ENCODE results near the gene CREB3L2.

The CREB3L2 gene

DNA sequence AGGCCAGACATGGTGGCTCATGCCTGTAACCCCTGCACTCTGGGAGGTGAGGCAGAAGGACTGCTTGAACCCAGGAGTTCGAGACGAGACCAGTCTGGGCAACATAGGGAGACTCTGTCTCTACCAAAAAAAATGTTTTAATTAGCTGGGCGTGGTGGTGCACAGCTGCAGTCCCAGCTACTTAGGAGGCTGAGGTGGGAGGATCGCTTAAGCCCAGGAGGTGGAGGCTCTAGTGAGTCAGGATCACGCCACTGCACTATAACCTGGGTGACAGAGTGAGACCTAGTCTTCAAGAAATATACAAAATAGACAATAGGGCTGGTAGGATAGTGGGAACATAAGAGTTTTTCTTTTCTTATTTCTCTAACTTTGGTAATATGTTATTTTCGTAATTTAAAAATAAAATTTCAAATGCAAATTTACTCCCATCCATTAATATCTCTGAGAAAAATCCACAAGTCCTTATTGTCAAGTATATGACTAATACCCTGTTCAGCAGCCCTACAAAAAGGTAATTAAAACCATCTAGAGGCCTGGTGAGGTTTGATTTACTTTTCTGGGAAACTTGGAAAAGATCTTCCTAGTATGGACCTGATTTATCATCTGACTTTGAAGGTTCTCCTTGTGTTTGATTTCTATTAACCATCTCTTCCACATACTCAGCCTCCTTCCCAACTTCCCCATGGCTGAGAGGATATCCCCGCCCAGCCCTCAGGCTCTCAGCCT is 50.0 kb downstream of the CREB3L2 start:
- DNase-seq (ENCODE audit: low read depth in 3 of 3) = no peak

DNA sequence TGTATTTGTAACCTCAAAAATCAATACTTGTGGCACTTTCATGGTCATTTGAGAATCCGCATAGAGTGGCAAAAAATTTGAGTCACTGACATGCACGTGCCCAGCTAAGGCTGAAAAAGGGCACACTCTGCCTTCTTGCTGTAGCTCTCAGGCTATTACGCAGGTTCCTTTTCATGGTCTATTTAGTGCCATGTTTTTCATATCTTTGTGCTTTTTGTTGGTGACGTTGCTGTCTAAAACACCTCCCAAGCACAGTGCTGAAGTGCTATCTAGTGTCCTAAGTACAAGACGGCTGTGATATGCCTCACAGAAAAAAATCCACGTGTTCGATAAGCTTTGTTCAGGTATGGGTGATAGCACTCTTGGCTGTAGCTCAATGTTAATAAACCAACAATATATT is 50.9 kb downstream of the CREB3L2 start:
- DNase-seq (ENCODE audit: low read depth in 3 of 3) = no peak

DNA sequence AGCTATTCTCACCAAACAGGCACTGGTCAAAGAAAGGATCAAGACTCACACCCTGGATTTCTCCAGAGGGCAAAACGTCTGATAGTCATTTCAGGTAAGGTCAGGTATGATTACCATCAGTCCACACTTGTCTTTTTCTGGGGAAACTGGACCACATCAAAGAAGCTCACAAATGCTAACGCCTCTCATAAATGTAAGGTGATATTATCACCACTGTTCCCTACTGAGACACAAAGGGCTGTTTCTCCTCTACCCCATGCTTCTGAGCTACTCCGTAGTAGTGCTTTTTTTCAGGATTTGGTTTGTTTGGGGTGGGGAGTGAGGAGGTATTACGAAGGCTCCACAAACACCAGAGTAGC is 51.6 kb downstream of the CREB3L2 start:
- DNase-seq (ENCODE audit: low read depth in 3 of 3) = no peak

DNA sequence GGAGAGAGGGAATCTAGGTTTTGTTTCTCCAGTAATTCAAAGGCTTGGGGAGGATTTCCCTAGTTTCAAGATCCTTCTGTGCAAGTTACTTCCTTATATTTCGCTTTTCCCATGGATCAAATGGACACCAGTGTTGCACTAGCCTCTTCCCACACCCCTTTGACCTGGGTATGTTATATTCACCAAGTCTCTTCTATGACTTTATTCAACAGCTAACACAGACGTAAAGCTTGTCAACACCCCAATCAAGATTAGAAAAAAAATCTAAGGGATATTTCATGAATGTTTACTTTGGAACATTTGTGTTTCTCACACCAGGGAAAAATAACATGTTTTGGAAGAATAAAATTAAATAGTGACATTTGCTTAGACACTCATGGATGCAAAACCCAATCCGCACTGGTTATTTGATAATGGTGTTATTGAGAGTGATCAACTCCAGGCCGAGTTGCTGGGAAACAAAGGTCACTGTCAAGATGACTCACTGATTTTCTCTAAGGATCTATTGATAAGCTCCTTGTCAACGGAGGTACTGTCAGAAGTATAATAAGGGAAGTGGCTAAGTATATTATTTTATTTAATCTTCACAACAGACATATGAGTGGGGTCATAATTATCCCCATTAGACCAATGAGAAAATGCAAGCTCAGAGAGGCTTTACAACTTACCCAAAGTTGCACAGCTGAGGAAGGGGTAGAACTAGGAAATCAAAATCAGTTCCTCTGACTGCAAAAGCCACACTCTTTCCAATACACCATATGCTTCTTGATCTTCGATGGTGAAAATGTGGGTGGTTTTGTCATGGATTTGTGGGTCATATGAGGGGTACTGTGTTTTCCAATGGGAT is 52.2 kb downstream of the CREB3L2 start:
- DNase-seq (ENCODE audit: low read depth in 3 of 3) = no peak

DNA sequence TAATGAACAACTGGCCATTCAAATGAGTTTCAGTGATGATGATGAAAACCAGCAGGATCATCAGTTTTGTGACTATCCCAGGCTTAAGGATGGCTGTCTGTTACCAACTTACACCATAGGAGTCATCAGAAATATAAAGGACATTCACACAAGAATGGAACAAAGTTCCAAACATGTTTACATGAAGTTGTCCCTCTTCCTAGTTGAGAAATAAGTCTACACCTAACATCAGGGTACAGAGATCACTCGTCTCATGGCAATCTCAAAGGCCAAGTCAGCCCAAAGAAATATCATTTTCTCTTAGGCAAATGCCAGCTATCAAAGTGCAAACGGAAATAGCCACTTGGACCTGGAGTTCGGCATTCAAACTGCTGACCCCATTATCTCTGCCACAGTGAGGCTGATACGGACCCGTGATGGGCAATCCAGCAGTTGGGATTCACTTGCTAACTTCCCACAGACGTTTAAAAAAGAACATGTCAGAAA is 53.0 kb downstream of the CREB3L2 start:
- no peak for DNase-seq (ENCODE audit: low read depth in 3 of 3)

DNA sequence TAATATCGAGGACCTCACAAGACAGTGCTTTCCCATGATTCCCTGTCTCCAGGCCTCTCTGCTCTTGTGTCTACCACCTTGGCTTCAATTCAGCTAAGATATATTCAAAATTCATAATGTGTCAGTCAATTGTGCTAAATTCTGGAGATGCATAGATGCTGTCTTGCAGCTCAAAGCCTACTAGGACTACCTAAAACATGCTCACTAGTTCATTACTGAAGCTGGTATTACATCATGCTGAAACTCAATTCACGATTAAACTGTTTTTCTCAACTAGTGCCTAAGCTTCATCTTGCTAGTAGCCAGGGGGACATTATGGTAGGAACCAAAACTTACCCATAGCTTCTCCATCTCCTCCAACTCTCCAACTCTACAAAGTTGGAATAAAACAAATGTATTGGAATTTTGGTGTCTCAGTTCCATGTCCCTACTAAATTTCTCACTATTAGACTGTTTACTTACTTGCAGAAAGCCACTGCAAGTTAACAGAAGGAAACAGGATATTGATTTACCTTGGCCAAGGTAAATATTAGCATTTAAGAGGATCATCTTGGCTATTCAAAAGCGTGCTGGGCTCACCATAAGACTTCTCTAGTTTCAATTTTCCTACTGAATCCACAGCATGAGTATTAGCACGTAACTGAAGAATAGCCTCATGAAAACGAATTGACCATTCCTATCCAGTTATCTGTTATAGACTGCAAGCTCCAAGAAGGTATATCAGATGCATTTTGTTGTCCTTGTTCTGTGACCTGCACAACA is 53.6 kb downstream of the CREB3L2 start:
- DNase-seq (ENCODE audit: low read depth in 3 of 3) = no peak

DNA sequence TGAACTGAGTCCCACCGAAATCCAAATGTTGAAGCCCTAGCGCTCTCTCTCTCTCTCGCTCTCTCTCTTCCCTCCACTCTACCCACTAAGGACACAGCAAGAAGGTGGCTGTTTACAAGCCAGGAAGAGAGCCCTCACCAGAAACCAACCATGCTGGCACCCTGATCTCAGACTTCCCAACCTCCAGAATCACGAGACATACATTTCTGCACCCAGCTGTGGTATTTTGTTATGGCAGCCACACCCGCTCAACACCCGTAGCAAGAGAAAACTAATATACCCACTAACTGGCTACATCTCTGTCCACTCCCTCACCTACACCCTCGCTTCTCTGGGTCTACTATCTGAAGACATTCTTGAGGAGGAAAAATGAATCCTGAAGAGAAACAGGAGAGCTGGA is 54.8 kb downstream of the CREB3L2 start:
- no peak for DNase-seq (ENCODE audit: low read depth in 3 of 3)

DNA sequence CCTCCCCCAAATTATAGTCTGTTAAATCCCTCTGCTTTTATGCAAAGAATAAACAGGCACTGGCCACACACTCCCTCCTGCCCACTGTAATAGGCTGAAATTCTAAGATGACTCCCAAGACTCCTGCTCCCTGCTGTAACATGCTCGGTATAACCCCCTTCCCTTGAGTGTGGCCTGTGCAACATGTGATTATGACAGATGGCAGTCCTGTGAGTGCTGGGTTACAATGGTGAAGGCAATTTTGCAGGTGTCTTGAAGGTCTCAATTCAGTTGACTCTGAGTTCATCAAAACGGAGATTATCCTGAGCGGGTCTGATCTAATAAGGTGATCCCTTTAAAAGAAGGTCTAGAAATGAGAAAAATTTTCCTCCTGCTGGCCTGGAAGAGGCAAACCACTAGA is 55.9 kb downstream of the CREB3L2 start:
- no peak for DNase-seq (ENCODE audit: low read depth in 3 of 3)

DNA sequence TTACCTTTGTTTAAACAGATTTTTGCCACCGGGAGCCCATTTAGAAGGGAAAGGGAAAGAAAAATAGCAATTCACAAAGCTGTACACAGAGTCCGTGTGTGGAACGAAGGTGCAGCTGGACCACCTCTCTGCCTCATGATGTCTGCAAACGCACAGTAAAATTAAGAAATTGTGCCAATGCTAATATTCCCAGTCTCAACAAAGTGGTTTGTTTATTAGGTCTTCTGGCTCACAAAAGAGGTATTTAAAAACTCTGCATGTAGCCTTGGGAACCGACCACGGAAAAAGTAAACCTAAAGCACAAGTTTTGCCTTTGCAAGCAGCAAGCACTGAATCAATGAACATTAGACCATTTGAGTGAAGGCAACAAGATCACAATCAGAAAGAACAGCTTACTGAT is 57.7 kb downstream of the CREB3L2 start:
- DNase-seq (ENCODE audit: low read depth in 3 of 3) = no peak

DNA sequence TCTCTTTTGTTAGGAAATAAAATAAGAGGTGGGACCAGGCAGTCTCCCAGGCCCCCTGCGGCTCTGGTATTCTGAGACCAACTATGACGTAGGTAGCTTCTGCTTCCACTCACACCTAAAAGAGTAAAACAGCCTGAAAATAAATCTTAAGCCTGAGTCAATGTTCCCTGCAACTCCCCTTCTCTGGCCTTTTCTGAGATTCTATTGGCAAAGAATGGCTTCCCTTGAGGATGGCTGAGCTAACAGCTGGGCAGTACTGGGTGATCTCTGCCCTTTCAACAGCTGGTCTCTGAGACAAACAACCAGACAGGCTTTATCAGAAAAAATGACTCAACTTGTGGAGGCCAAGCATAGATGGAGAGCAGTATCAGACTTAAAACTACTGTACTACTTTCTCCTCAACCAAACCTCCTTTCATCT is 58.7 kb downstream of the CREB3L2 start:
- DNase-seq (ENCODE audit: low read depth in 3 of 3) = no peak

DNA sequence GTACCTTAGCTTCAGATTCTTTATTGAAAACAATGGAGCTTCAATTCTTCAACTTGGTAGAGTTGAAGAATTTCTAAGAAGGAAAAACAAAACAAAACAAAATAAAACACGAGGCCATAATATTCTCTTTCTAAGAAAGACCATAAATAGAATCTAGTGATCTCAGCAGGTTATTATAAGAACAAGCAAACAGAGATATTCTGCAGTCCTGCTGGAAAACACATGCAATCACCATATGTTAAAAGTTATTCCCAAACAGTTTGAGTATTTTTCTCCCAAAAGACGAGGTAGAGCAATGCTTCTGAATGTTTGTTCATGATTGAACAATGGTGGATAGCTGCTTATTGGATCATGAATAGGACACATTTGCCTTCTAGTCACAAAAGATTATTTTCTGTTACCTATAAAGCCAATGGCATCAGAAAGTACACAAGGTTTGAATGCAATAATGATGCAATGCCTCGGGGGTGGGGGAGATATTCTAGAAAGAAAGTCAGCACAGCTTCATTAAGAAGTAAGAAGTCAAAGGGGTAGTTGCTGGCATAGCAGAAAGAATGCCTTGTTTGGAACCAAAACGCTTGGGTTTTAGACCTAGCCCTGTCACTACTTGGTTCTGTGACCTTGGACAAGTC is 59.3 kb downstream of the CREB3L2 start:
- no peak for DNase-seq (ENCODE audit: low read depth in 3 of 3)

DNA sequence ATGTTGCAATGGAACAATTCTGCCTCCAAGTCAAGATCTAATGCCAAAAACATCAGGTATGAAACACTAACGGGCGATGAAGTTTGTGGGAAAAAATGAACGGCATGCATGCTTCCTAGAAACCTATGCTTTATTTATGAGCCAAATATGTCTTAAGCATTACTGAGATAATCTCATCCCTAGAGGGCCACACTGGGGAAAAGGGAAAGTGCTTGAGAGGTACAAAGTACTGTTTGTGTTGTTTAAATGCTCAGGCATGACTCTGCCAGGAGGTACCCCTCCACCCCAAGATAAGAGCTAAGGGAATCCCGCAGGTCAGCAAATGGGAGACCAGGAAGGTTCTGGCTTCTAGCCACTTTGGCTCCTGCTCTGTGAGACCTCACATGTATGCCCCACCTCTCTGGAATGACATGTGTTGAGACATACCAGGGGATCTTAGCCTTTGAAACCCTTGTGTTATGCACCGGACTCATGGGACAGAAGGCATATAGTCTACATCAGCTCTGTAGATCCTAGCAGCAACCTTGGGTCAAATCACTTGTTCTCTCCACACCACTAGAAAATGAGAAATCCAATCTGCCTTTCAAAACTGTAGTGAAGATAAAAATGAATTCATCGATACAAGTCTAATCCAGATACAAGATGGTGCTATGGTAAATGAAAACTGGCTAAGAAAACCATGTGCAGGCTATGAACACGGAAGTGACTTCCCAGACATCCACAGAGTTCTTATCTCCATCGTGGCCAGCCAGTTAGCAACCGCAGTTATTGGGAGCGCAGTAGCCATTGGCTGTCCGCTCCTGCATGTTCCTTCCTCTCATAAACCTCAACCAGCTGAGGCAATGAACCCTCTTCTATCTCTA is 61.0 kb downstream of the CREB3L2 start:
- no peak for DNase-seq (ENCODE audit: low read depth in 3 of 3)

DNA sequence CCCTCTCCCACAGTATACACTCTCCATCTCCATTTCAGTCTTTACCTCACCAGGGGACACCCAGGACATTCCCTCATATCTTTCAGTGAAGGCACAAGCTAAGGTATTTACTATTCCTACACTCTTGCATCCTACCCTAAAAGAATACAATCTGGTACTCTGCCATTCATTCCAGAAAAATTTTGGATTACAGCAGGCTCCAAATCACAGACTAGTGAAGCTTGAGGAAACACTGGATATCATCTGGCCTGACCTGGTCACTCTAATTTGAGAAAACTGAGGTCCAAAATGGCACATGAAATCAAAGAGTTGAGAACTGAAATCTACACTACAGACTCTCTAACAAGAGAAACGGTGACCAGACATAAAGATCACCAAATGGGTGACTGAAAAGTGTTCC is 61.7 kb downstream of the CREB3L2 start:
- no peak for DNase-seq (ENCODE audit: low read depth in 3 of 3)

DNA sequence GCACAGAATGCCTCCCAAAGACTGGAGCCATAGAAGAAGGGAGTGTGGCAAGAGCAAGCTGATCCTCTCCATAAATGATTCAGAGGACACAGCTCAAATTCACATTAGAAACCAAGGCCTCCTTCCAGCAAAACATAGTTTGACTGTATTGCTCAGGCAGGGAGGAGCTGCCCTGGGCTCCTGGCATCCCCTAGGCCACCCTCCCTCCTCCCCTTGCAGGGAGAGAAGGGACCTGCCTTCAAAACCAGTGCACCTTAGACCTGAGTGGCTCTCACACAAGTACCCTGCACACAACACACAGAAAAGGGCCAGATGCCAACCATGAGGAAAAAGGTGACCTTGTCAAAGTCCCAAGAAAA is 64.7 kb downstream of the CREB3L2 start:
- no peak for DNase-seq (ENCODE audit: low read depth in 3 of 3)

DNA sequence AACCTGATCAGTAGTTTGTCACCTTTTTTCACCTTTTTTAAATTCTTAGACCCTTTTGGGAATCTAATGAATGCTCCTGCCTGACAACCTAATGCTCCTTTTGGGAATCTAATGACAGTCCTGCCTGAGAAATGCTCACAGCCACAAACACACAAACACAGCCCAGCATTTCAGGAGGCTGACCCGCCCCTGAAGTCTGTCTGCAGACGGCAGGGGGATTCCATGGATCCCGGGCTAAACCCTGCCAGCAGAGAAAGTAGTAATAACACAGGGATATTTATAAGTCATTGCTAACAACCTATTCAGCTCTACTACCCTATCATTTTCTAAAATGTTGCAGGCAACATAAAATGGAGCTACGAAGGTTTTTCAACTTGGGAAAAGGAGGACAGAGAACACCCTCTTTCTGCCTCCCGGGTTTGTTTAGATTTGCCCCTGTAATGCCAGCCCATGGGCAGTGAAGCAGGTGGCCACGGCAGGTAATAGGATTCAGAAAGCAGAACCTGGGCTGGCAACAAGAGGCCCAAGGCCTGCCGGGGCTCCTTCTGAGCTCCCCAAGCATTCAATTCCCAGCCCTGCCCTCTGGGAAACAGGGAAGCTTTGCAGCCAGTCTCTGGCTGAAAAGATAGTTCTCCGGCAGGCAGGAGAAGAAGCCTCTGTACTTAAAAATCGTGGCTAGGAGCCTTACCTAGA is 65.2 kb downstream of the CREB3L2 start:
- no peak for DNase-seq (ENCODE audit: low read depth in 3 of 3)

DNA sequence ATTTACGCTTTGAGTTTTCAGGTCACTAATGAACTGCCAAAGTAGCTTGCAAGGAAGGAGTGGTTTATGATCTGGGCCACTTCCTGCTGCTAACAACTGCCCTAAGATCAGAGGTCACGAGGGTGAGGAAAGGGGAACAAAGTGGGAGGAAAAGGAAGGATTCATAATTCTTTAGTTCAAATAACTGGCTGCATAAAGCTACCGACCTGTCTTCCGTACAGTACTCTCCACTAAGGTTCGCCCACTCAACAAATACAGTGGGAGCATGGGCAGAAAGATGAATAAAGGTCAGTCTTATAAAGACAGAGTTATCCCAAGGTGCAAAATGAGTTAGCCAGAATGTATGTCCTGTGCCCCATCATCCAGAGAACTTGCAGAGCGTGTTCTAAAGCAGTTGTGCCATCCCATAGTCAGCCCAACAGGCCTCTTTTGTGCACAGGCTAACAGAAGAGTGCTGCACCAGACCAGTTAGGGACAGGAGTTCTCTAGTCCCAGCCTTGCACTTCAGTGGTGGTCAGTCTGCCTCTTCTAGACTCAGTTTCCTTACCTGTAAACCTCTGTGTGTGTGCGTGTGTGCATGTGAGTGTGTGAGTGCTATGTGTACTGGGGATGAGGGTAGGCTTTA is 65.9 kb downstream of the CREB3L2 start:
- DNase-seq (ENCODE audit: low read depth in 3 of 3) = no peak

DNA sequence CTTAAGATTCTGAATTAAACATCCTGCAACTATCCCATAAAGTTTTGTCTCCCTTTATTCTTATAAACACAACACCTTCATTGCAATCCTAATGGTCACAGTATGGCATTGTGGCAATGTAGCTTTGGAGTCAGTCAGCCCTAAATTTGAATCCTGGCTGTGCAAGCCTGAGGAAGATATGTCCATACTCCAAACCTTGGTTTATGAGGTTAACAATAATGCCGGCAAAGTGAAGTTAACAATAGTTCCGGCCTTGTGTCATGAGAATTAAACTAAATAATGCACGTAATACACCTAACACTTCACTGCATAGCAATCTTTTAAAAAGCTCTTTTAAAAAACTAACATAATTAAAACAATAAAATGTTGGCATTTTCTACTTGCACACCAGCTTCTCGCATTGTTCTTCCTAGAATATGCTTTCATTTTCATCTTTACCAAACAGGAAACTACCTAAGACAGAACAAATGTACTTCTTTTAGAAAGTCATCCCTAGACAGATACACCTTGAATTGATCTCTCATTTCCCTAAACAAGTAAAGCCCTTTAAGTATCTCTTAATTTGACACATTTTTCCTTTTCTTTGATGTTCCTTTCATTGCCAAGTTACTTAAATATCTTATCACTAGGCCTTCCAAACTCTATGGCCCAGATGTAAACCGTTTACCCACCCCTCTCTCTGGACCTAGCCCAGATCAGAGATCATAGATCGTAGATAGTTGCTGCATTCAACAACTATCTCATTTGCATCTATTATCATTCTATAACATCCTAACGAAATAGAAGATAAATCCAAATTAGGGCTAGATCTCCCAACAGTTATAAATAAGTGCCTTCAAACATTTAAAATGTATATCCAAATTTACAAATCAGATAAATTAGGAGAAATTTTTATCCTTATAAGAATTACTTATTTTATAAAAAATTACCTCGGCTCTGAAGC is 66.7 kb downstream of the CREB3L2 start:
- no peak for DNase-seq (ENCODE audit: low read depth in 3 of 3)

DNA sequence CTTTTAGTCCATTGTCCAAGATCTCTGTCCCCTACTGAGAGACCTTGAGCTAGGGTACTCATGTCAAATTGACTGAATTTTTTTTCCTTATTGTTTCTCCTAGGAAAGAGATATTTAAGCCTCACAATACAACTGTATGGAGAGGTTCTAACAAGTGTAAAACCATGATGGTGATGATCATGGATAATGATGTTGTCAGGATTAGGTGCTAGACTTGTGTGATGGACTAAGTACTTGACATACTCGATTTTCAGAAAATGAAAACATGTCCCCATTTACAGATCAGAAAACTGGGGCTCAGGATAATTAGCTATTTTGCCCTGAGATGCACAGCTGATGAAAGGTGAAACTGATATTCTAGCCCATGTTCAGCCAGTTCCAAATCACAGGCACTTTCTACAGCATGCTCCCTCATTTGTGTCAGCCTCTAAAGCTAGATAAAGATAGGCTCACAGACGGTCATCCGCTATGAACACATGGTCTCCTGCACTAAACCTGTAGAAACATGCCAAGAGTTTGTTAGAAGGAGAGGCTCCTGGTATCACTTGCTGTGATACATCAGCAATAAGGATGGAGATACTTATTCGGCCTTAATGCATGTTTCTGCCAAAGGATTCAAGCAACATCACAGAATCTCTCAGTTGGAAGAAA is 67.6 kb downstream of the CREB3L2 start:
- no peak for DNase-seq (ENCODE audit: low read depth in 3 of 3)
